Activated B cell treated with CpG ODN at 0.5 μM for 24 hours (primary cell): ENCODE data around the gene ATG101. TPM values are rescaled to one million over a fixed set of nuclear protein-coding genes. Genes with fewer than 3 reads are reported as not detected.

ENCODE experiments used
- ATAC-seq: fragments of 200-7000 bp; cut with Tn5 transposase; one replicate; pipeline ENCODE4 v1.10.0; 2021; ENCODE audit warnings: low read depth, mild to moderate bottlenecking, moderate library complexity
- CTCF ChIA-PET: fragments of 350-600 bp; sonication (Branson Sonifier 250); formaldehyde crosslinking; loops from one replicate; lab custom pipeline; 2021; ENCODE audit warnings: antibody characterized with exemption; lab: Charles Lee
- POLR2A ChIA-PET: fragments of 350-600 bp; sonication (Branson Sonifier 250); formaldehyde crosslinking; loops from one replicate; lab custom pipeline; 2021; ENCODE audit warnings: antibody characterized with exemption; lab: Charles Lee
- DNase-seq: peaks from one replicate; pipeline ENCODE4 v3.0.0; 2022
- H3K27ac Mint-ChIP-seq: one replicate; pipeline ENCODE4 v1.8.0; 2020; ENCODE audit warnings: mixed read lengths
- H3K27me3 Mint-ChIP-seq: one replicate; pipeline ENCODE4 v1.8.0; 2021; ENCODE audit warnings: mixed read lengths
- H3K36me3 Mint-ChIP-seq: one replicate; pipeline ENCODE4 v1.8.0; 2021; ENCODE audit warnings: low read depth, mixed read lengths
- H3K4me1 Mint-ChIP-seq: one replicate; pipeline ENCODE4 v1.8.0; 2021; ENCODE audit warnings: mixed read lengths
- H3K4me3 Mint-ChIP-seq: one replicate; pipeline ENCODE4 v1.8.0; 2020; ENCODE audit warnings: mild to moderate bottlenecking, mixed read lengths
- H3K9me3 Mint-ChIP-seq: one replicate; pipeline ENCODE4 v1.8.0; 2020; ENCODE audit warnings: mixed read lengths
- CTCF ChIP-seq: fragments of 200-600 bp; IDR thresholded peaks from one replicate; pipeline ENCODE4 v1.8.0; 2022; ENCODE audit warnings: antibody characterized with exemption, mild to moderate bottlenecking
- intact Hi-C: fragments of 100-400 bp; cut with micrococcal nuclease; formaldehyde crosslinking; loops from one replicate; pipeline ENCODE4 v1.15.1; 2024
- total RNA-seq: library from RNA; stranded (reverse); gene quantifications from 2 replicates; pipeline ENCODE4 v1.2.3, GENCODE V29; 2022

Gene ATG101
- total RNA-seq, 1 donor from 2014 or later, result 25.6 TPM

GRCh38 chr12:52089491-52089890 is 19.7 kb downstream of the ATG101 start:
- Mint-ChIP-seq H3K36me3 (no peaks in the 10 kb centered on the region), H3K9me3 (no peaks in the 10 kb centered on the region), H3K4me1 (peaks cover 14% of the 10 kb centered on the region), H3K27ac (no peak overlapping the region), H3K27me3 (peaks cover 29% of the 10 kb centered on the region), H3K4me3 (no peak overlapping the region)
- ATAC-seq, result no peak
- intact Hi-C loops, result loop anchor here (2.0 kb wide), 1 partner anchor 15 kb away; no protein-coding TSS in a partner anchor
- POLR2A ChIA-PET, result interaction anchor here (0.6 kb wide), 1 partner anchor 21 kb away, joined by 6 read pairs; no protein-coding TSS in a partner anchor
- CTCF ChIA-PET, result interaction anchor here (12.3 kb wide), 1 partner anchor 66 kb away, joined by 342 read pairs; no protein-coding TSS in a partner anchor
- TF ChIP-seq CTCF, result no peak
- no peak for DNase-seq

- no peaks in the 10 kb centered on the region for H3K36me3 Mint-ChIP-seq
- CTCF ChIA-PET, result interaction anchor here (12.3 kb wide), 1 partner anchor 67 kb away, joined by 342 read pairs; no protein-coding TSS in a partner anchor
- POLR2A ChIA-PET, result interaction anchor here (1.3 kb wide), 1 partner anchor 28 kb away, joined by 3 read pairs; no protein-coding TSS in a partner anchor
- H3K9me3 Mint-ChIP-seq, result no peaks in the 10 kb centered on the region
- H3K27ac Mint-ChIP-seq, result no peak overlapping the region
- DNase-seq, result no peak
- H3K4me3 Mint-ChIP-seq, result no peak overlapping the region
- H3K4me1 Mint-ChIP-seq, result peaks cover 14% of the 10 kb centered on the region
- no peak for ATAC-seq
- H3K27me3 Mint-ChIP-seq, result peaks cover 31% of the 10 kb centered on the region
- no peak for TF ChIP-seq CTCF
- intact Hi-C loops, result no loop called here
These were observed 20.5 kb downstream of the ATG101 start for GRCh38 chr12:52090291-52090690.

GRCh38 chr12:52091061-52091460 is 21.3 kb downstream of the ATG101 start:
- DNase-seq, result no peak
- Mint-ChIP-seq H3K36me3 (no peaks in the 10 kb centered on the region), H3K27me3 (peaks cover 31% of the 10 kb centered on the region), H3K4me3 (no peak overlapping the region), H3K4me1 (peaks cover 14% of the 10 kb centered on the region), H3K27ac (no peak overlapping the region), H3K9me3 (no peaks in the 10 kb centered on the region)
- no peak for ATAC-seq
- CTCF ChIA-PET, result interaction anchor here (12.3 kb wide), 1 partner anchor 67 kb away, joined by 342 read pairs; no protein-coding TSS in a partner anchor
- POLR2A ChIA-PET, result interaction anchor here (1.3 kb wide), 1 partner anchor 27 kb away, joined by 3 read pairs; no protein-coding TSS in a partner anchor
- no peak for TF ChIP-seq CTCF
- intact Hi-C loops, result no loop called here

GRCh38 chr12:52091869-52092268 is 22.1 kb downstream of the ATG101 start:
- peaks cover 28% of the 10 kb centered on the region for H3K27me3 Mint-ChIP-seq
- no peak for DNase-seq
- POLR2A ChIA-PET, result no interaction called here
- H3K9me3 Mint-ChIP-seq, result no peaks in the 10 kb centered on the region
- no peak for ATAC-seq
- no peaks in the 10 kb centered on the region for H3K36me3 Mint-ChIP-seq
- no peak overlapping the region for H3K4me3 Mint-ChIP-seq
- no peak for TF ChIP-seq CTCF
- no peak overlapping the region for H3K27ac Mint-ChIP-seq
- CTCF ChIA-PET, result no interaction called here
- peaks cover 14% of the 10 kb centered on the region for H3K4me1 Mint-ChIP-seq
- intact Hi-C loops, result no loop called here

GRCh38 chr12:52093346-52093745 is 23.6 kb downstream of the ATG101 start:
- no peak overlapping the region for H3K4me3 Mint-ChIP-seq
- peaks cover 30% of the 10 kb centered on the region for H3K27me3 Mint-ChIP-seq
- intact Hi-C loops, result no loop called here
- H3K9me3 Mint-ChIP-seq, result no peaks in the 10 kb centered on the region
- peaks cover 9% of the 10 kb centered on the region for H3K4me1 Mint-ChIP-seq
- ATAC-seq (no peak), DNase-seq (no peak)
- no peaks in the 10 kb centered on the region for H3K36me3 Mint-ChIP-seq
- no peak for TF ChIP-seq CTCF
- H3K27ac Mint-ChIP-seq, result no peak overlapping the region
- ChIA-PET POLR2A (no interaction called here), CTCF (no interaction called here)
